ENCODE results near the gene SPDYE6. TPM values are rescaled to one million over a fixed set of nuclear protein-coding genes. Genes with fewer than 3 reads are reported as not detected.

The SPDYE6 gene
- polyA plus RNA-seq, 1 of the 3 experiments (the other 2 are of a cell fraction): not detected

- peaks cover 0 to 5% of the 10 kb centered on the region in 2 experiments; a peak in 1 of 4 replicates for H3K4me1 ChIP-seq (ENCODE audit: control insufficient read depth in 1 of 2, insufficient read depth in 2 of 2, low read depth in 1 of 2, low read length in 1 of 2)
- H3K27me3 ChIP-seq (ENCODE audit: insufficient read depth): no peaks in the 10 kb centered on the region
- H3K36me3 ChIP-seq (replicated peaks in 1 of 2; ENCODE audit: control insufficient read depth in 1 of 2, insufficient read depth in 2 of 2, low read length in 1 of 2): no peaks in the 10 kb centered on the region
- 0 out of 2 replicates have a peak, but pooled peaks cover 3% of the 10 kb centered on the region for H4K20me1 ChIP-seq (ENCODE audit: insufficient read depth)
- TF ChIP-seq NFIC (IDR thresholded peaks at IDR 0.05; ENCODE audit: borderline replicate concordance): no peak
- TF ChIP-seq JUND (IDR thresholded peaks at IDR 0.05): no peak
- no peak for TF ChIP-seq SIN3A (IDR thresholded peaks at IDR 0.05; ENCODE audit: borderline replicate concordance, low read depth, low read length)
- TF ChIP-seq MEF2A (IDR thresholded peaks at IDR 0.05; ENCODE audit: borderline replicate concordance, low read depth): no peak
- TF ChIP-seq MAX (IDR thresholded peaks at IDR 0.05; ENCODE audit: low read depth): no peak
- no peak for TF ChIP-seq ZBTB33 (IDR thresholded peaks at IDR 0.05; ENCODE audit: borderline replicate concordance, low read depth)
- no peak for TF ChIP-seq CTCF (IDR thresholded peaks at IDR 0.05)
- TF ChIP-seq EZH2phosphoT487 (IDR thresholded peaks at IDR 0.05; ENCODE audit: borderline replicate concordance, low read depth): no peak
- TF ChIP-seq TCF12 (IDR thresholded peaks at IDR 0.05): no peak
- TF ChIP-seq TEAD4 (IDR thresholded peaks at IDR 0.05; ENCODE audit: borderline replicate concordance, insufficient read depth): no peak
- no peak for TF ChIP-seq RFX5 (IDR thresholded peaks at IDR 0.05; ENCODE audit: low read length)
- TF ChIP-seq USF1 (IDR thresholded peaks at IDR 0.05; ENCODE audit: borderline replicate concordance, low read depth): no peak
- TF ChIP-seq RAD21 (IDR thresholded peaks at IDR 0.05; ENCODE audit: low read length): no peak
- no peak overlapping the region; a peak in 1 of 4 replicates for H3K4me3 ChIP-seq (ENCODE audit: low read depth in 2 of 2, low read length in 1 of 2)
- H3K4me2 ChIP-seq: no peak overlapping the region
- H3F3A ChIP-seq (replicated peaks; ENCODE audit: insufficient read depth): no peaks in the 10 kb centered on the region
- no peaks in the 10 kb centered on the region for H3K79me2 ChIP-seq (ENCODE audit: insufficient read depth)
- no peak overlapping the region for H3K9ac ChIP-seq
- ChIA-PET CTCF (no interaction called here), POLR2A (no interaction called here)
- 97% methylated on average over 84 of the region's 84 CpGs for WGBS (ENCODE audit: low lambda C conversion rate)
- no peak overlapping the region for H2AFZ ChIP-seq (ENCODE audit: low read depth)
- H3K9me2 ChIP-seq: no peaks in the 10 kb centered on the region
- no peak overlapping the region for H3K27ac ChIP-seq (ENCODE audit: low read depth in 2 of 2, low read length in 1 of 2)
- no peaks in the 10 kb centered on the region for H3K9me3 ChIP-seq
- no peak for DNase-seq
Measured at GRCh38 chr7:102300643-102301221, 55.5 kb downstream of the SPDYE6 start.

Data from SK-N-SH (cell line).